ENCODE measurements around the gene LAMTOR1.

Gene LAMTOR1

GRCh38 chr11:72119198-72119597, 16.1 kb upstream of the LAMTOR1 start:
- no peak for DNase-seq (ENCODE audit: low spot score)

- DNase-seq (ENCODE audit: low spot score), result no peak
Measured at GRCh38 chr11:72116019-72116755, 13.1 kb upstream of the LAMTOR1 start.

GRCh38 chr11:72114570-72114969, 11.5 kb upstream of the LAMTOR1 start:
- DNase-seq (ENCODE audit: low spot score), result no peak

GRCh38 chr11:72112978-72113808, 10.1 kb upstream of the LAMTOR1 start:
- DNase-seq (ENCODE audit: low spot score), result no peak

GRCh38 chr11:72112143-72112977, 9.3 kb upstream of the LAMTOR1 start, which contains the start of gene ANAPC15:
Gene ANAPC15 (minus strand): TSS chr11:72112695. CDS start chr11:72111276, 1,419 bp downstream.
- peak; percentile 99 for DNase-seq (ENCODE audit: low spot score)

- no peak for DNase-seq (ENCODE audit: low spot score)
Measured at GRCh38 chr11:72111300-72112142, 8.4 kb upstream of the LAMTOR1 start.

GRCh38 chr11:72105888-72106287, 2.8 kb upstream of the LAMTOR1 start, which contains the start of gene TOMT:
Gene TOMT (plus strand): TSS chr11:72105924. CDS start chr11:72105952, 28 bp downstream.
- no peak for DNase-seq (ENCODE audit: low spot score)

GRCh38 chr11:72103754-72104167, 664 bp upstream of the LAMTOR1 start:
- no peak for DNase-seq (ENCODE audit: low spot score)

GRCh38 chr11:72102631-72102945, 509 bp downstream of the LAMTOR1 start:
- no peak for DNase-seq (ENCODE audit: low spot score)

GRCh38 chr11:72102162-72102561, 935 bp downstream of the LAMTOR1 start:
- DNase-seq (ENCODE audit: low spot score), result no peak

- DNase-seq (ENCODE audit: low spot score), result no peak
Measured at GRCh38 chr11:72100462-72100861, 2.6 kb downstream of the LAMTOR1 start.

GRCh38 chr11:72100009-72100408, 3.1 kb downstream of the LAMTOR1 start:
- no peak for DNase-seq (ENCODE audit: low spot score)

- DNase-seq (ENCODE audit: low spot score), result no peak
Measured at GRCh38 chr11:72098741-72099140, 4.4 kb downstream of the LAMTOR1 start.

GRCh38 chr11:72091292-72091691, 11.8 kb downstream of the LAMTOR1 start:
- peak; percentile 62 for DNase-seq (ENCODE audit: low spot score)

- no peak for DNase-seq (ENCODE audit: low spot score)
Measured at GRCh38 chr11:72088076-72088808, 14.9 kb downstream of the LAMTOR1 start.

- no peak for DNase-seq (ENCODE audit: low spot score)
Measured at GRCh38 chr11:72085621-72086351, 17.3 kb downstream of the LAMTOR1 start.

- no peak for DNase-seq (ENCODE audit: low spot score)
Measured at GRCh38 chr11:72084965-72085364, 18.1 kb downstream of the LAMTOR1 start.

- DNase-seq (ENCODE audit: low spot score), result no peak
Measured at GRCh38 chr11:72084076-72084475, 19.0 kb downstream of the LAMTOR1 start.

GRCh38 chr11:72083414-72083813, 19.7 kb downstream of the LAMTOR1 start:
- DNase-seq (ENCODE audit: low spot score), result no peak

Data from CD4-positive, alpha-beta T cell treated with Interleukin-6 at 100 ng/mL for 8 hours (primary cell).